Lung (tissue), 12 donors: ENCODE results near the gene LRRC8B. TPM values are rescaled to one million over a fixed set of nuclear protein-coding genes. Genes with fewer than 3 reads are reported as not detected.
A peak's percentile ranks its signal among the peaks of the same experiment; 100 is the strongest.

Experiments
- ATAC-seq: fragments of 200-7000 bp; cut with Tn5 transposase; one replicate; pipeline ENCODE4 v1.9.1; 2020; ENCODE audit warnings: moderate number of reproducible peaks; ENCODE audit not compliant: insufficient read depth, low FRiP score
- DNase-seq, 3 donors: peaks; one replicate each; pipeline ENCODE4 v3.0.0-alpha.2; 2013 to 2017
- H3K27ac ChIP-seq, 2 donors: one replicate each; pipeline ENCODE4 v1.5.1; 2013; ENCODE audit warnings: mild to moderate bottlenecking in 2 of 2, moderate library complexity in 2 of 2, control low read depth in 1 of 2, inconsistent platforms in 1 of 2, low read depth in 1 of 2, low read length in 1 of 2
- H3K27me3 ChIP-seq, 3 donors: one replicate each; pipeline ENCODE4 v1.5.1; 2013; ENCODE audit warnings: low read length in 2 of 3; ENCODE audit not compliant: control insufficient read depth in 3 of 3, insufficient read depth in 3 of 3
- H3K36me3 ChIP-seq, 4 donors: one replicate each; pipeline ENCODE4 v1.5.1; 2013; ENCODE audit warnings: low read length in 4 of 4, mild to moderate bottlenecking in 1 of 4, moderate library complexity in 1 of 4; ENCODE audit not compliant: control insufficient read depth in 4 of 4, insufficient read depth in 4 of 4
- H3K4me1 ChIP-seq, 5 donors: one replicate each; pipeline ENCODE4 v1.5.1; 2013; ENCODE audit warnings: low read length in 5 of 5, mild to moderate bottlenecking in 2 of 5, moderate library complexity in 1 of 5; ENCODE audit not compliant: control insufficient read depth in 5 of 5, insufficient read depth in 5 of 5
- H3K4me3 ChIP-seq: one replicate; pipeline ENCODE4 v1.5.1; 2013; ENCODE audit warnings: mild to moderate bottlenecking, control low read depth, moderate library complexity
- H3K9ac ChIP-seq, 2 donors: one replicate each; pipeline ENCODE4 v1.5.1; 2013; ENCODE audit warnings: low read length in 2 of 2, control low read depth in 1 of 2; ENCODE audit not compliant: insufficient read depth in 1 of 2
- H3K9me3 ChIP-seq, 4 donors: one replicate each; pipeline ENCODE4 v1.5.1; 2013; ENCODE audit warnings: low read length in 3 of 4, mild to moderate bottlenecking in 1 of 4, moderate library complexity in 1 of 4; ENCODE audit not compliant: control insufficient read depth in 4 of 4, insufficient read depth in 3 of 4
- WGBS, 2 donors: extraction: QIAGEN DNeasy Blood & Tissue Kit; methylation state at CpG; one replicate each; pipeline ENCODE4 v1.1.7; 2013; 5-methylcytosine and 5-hydroxymethylcytosine counted together
- polyA plus RNA-seq, 2 donors: library from polyadenylated mRNA; stranded (reverse); fragments of 200-250 nt; gene quantifications; one replicate each; pipeline ENCODE4 v1.2.1, GENCODE V29; 2013
- total RNA-seq, 2 donors: library from RNA; depleted of rRNA in 1 of 2; stranded (reverse); fragments of >200 nt in 1 of 2; gene quantifications; one replicate each; pipeline ENCODE4 v1.2.1, GENCODE V29; 2014 to 2021
- TF ChIP-seq, protein P1 (sequence below): IDR thresholded peaks from 2 replicates; pipeline ENCODE4 v1.5.1; 2012; ENCODE audit warnings: mild to moderate bottlenecking; ENCODE audit errors: control extremely low read depth, extremely low read depth
- donor health status: control.
- donor health status: control.
- donor health status: Bipolar disorder and iron deficiency.
- donor health status: healthy.
- donor health status: DM: yes; HTN: yes; CAD: no.

Gene LRRC8B
- total and polyA plus RNA-seq, 4 donors = 4.3 to 22.8 (median 11.0) TPM

DNA sequence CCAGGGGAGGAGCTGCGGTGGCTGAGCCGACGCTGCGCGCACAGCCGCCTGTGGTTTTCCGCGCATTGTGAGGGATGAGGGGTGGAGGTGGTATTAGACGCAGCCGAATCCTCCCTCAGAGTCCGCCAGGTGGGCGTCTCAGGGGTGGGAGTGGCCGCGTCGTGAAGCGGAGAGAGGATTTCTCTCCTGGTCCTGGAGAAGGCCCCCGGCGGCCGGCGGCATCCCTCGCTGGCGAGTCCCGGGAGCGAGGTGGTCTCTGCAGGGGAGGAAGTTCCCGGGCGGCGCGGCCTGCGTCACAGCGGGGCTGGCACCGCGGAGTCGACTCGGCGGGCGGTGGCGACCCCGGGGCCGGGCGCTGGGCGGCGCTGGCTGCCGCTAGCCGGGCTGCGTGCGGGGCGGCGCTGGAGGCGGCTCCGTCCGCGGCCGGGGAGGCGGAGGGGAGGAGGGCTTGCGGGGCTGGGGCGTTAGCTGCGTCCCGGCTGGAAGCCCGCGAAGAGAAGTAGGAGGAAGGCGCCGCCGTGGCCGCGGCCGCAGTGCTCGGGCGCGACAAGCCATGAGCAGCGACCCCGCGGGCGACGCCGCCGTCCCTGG is 108.1 kb downstream of the LRRC8B start, which contains the start of gene LRRC8C:
TSS of gene LRRC8C (plus strand) at position 464 of the 591 bp plus-strand sequence. CDS start 53,354 bp downstream, outside the sequence.
- TF ChIP-seq, protein P1, sequence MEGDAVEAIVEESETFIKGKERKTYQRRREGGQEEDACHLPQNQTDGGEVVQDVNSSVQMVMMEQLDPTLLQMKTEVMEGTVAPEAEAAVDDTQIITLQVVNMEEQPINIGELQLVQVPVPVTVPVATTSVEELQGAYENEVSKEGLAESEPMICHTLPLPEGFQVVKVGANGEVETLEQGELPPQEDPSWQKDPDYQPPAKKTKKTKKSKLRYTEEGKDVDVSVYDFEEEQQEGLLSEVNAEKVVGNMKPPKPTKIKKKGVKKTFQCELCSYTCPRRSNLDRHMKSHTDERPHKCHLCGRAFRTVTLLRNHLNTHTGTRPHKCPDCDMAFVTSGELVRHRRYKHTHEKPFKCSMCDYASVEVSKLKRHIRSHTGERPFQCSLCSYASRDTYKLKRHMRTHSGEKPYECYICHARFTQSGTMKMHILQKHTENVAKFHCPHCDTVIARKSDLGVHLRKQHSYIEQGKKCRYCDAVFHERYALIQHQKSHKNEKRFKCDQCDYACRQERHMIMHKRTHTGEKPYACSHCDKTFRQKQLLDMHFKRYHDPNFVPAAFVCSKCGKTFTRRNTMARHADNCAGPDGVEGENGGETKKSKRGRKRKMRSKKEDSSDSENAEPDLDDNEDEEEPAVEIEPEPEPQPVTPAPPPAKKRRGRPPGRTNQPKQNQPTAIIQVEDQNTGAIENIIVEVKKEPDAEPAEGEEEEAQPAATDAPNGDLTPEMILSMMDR = no peak

DNA sequence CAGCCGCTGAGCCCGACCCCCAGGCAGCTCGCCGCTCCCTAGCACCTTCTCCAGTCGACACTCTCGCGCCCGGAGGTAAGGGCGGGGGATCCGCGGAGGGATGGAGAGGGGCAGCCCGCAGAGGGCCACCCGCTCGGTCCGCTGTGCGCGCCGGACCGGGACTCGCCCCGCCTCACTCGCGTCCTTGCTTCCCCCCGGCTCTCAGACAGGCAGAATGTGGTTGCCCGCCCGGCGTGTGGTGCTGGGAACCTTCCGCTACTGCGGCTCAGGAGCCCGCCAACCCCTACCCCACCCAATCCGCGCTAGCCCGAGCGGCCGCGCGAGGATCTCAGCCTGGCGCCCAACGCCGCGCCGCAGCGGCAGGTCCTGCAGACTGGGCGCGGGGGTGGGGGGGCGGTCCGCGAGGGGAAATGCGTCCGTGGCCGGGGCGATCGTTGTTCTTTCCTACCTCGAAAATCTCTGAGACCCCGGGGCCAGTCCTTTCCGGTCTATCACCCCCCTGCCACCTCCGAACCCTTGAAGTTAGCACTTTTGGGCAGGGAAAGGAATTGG is 108.7 kb downstream of the LRRC8B start:
- Histone ChIP-seq H3K9me3 (no peaks in the 10 kb centered on the region), H3K4me1 (peaks cover 0 to 19% (median 4%) of the 10 kb centered on the region in 5 donors), H3K4me3 (peak overlapping the region; percentile 92), H3K27me3 (peaks cover 0 to 4% (median 0%) of the 10 kb centered on the region in 3 donors), H3K27ac (peak overlapping the region; percentile 93 to 94), H3K9ac (peak overlapping the region; percentile 32 to 40), H3K36me3 (no peaks in the 10 kb centered on the region)
- TF ChIP-seq, protein P1 = no peak
- DNase-seq = peak; percentile 58 to 65 (median 61)
- WGBS, 2 donors = 0 to 1% methylated on average over 43 to 57 of the region's 57 CpGs
- ATAC-seq = peak; percentile 50

More for the DNA sequence above, 108.1 kb downstream of the LRRC8B start, which contains the start of gene LRRC8C:
- peak within 1 kb of the TSS; percentile 32 to 70 for H3K9ac ChIP-seq
- H3K4me3 ChIP-seq = peak within 1 kb of the TSS; percentile 92
- peak; percentile 86 to 91 (median 91) for DNase-seq
- no peaks in the 10 kb centered on the region for H3K9me3 ChIP-seq
- H3K4me1 ChIP-seq = peaks cover 0 to 19% (median 4%) of the 10 kb centered on the region in 5 donors
- peak within 1 kb of the TSS; percentile 93 to 94 for H3K27ac ChIP-seq
- peaks cover 0 to 4% (median 0%) of the 10 kb centered on the region in 3 donors for H3K27me3 ChIP-seq
- ATAC-seq = peak; percentile 94
- H3K36me3 ChIP-seq = no peaks in the 10 kb centered on the region
- 0 to 1% methylated on average over 42 to 76 of the region's 76 CpGs for WGBS, 2 donors

- Histone ChIP-seq H3K9ac (peak overlapping the region; percentile 32 to 40), H3K4me1 (peaks cover 0 to 19% (median 4%) of the 10 kb centered on the region in 5 donors), H3K4me3 (peak overlapping the region; percentile 92), H3K27ac (peak overlapping the region; percentile 93 to 94), H3K9me3 (no peaks in the 10 kb centered on the region), H3K36me3 (no peaks in the 10 kb centered on the region), H3K27me3 (peaks cover 0 to 4% (median 0%) of the 10 kb centered on the region in 3 donors)
- DNase-seq (peak; percentile 21 to 52 (median 46)), ATAC-seq (peak; percentile 1)
- WGBS, 2 donors = 7 to 8% methylated on average over 32 of the region's 32 CpGs
- TF ChIP-seq, protein P1 = no peak
Observed at GRCh38 chr1:89633800-89634625, 109.4 kb downstream of the LRRC8B start.
